T-helper 17 cell (primary cell): Measurements from ENCODE around the gene LRRC1. TPM values are rescaled to one million over a fixed set of nuclear protein-coding genes. Genes with fewer than 3 reads are reported as not detected.

Experiments
- ATAC-seq: fragments of 150-1000 bp; cut with Tn5 transposase; 2 replicates; pipeline ENCODE4 v1.10.0; 2021; ENCODE audit warnings: mild to moderate bottlenecking, moderate library complexity
- DNase-seq, 3 donors: peaks; one replicate each; pipeline versions ENCODE4 v3.0.0 to v3.0.0-alpha.2; 2020 to 2021
- H3K9me3 ChIP-seq: one replicate; pipeline ENCODE4 v1.7.0; 2013; ENCODE audit warnings: low read length, mild to moderate bottlenecking; ENCODE audit not compliant: control insufficient read depth, poor library complexity, severe bottlenecking
- H3K27ac Mint-ChIP-seq: one replicate; pipeline ENCODE4 v1.8.0; 2022; ENCODE audit warnings: mild to moderate bottlenecking, moderate library complexity, mixed read lengths
- H3K27me3 Mint-ChIP-seq: one replicate; pipeline ENCODE4 v1.8.0; 2022; ENCODE audit warnings: mixed read lengths
- H3K36me3 Mint-ChIP-seq: one replicate; pipeline ENCODE4 v1.8.0; 2022; ENCODE audit warnings: low read depth, mixed read lengths
- H3K4me1 Mint-ChIP-seq: one replicate; pipeline ENCODE4 v1.8.0; 2022; ENCODE audit warnings: mild to moderate bottlenecking, mixed read lengths
- H3K4me3 Mint-ChIP-seq: one replicate; pipeline ENCODE4 v1.8.0; 2022; ENCODE audit warnings: mild to moderate bottlenecking, moderate library complexity, mixed read lengths
- total RNA-seq, 4 donors: library from RNA in 2 of 4; stranded (reverse) in 2 of 4; gene quantifications; one replicate each; pipeline ENCODE4 v1.2.3 and lab custom pipeline; 2022 to 2026

The LRRC1 gene
- total RNA-seq, 2 donors from 2014 or later = 2.5 to 4.0 TPM

GRCh38 chr6:53938810-53939209 is 144.0 kb downstream of the LRRC1 start:
- no peak overlapping the region for H3K4me3 Mint-ChIP-seq
- ATAC-seq (no peak), DNase-seq (no peak)
- H3K27ac Mint-ChIP-seq = no peak overlapping the region
- H3K4me1 Mint-ChIP-seq = peaks cover 6% of the 10 kb centered on the region
- H3K27me3 Mint-ChIP-seq = peaks cover 7% of the 10 kb centered on the region
- H3K36me3 Mint-ChIP-seq = peaks cover 3% of the 10 kb centered on the region
- H3K9me3 ChIP-seq = no peaks in the 10 kb centered on the region

DNA sequence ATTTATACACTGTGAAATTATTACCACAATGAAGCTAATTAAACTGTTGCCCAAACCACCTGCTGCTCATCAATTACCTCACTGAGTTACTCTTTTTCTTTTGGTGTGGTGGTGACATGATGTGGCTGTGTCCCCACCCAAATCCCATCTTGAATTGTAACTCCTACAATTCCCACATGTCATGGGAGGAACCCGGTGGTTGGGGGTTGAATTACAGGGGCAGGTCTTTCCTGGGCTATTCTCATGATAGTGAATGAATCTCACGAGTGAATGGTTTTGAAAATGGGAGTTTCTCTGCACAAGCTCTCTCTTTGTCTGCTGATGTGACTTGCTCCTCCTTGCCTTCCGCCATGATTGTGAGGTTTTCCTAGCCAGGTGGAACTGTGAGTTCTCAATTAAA is 145.0 kb downstream of the LRRC1 start:
- Mint-ChIP-seq H3K27ac (no peak overlapping the region), H3K4me3 (no peak overlapping the region), H3K4me1 (peaks cover 6% of the 10 kb centered on the region), H3K27me3 (peaks cover 7% of the 10 kb centered on the region), H3K36me3 (peaks cover 3% of the 10 kb centered on the region)
- ATAC-seq (no peak), DNase-seq (no peak)
- H3K9me3 ChIP-seq = no peaks in the 10 kb centered on the region

DNA sequence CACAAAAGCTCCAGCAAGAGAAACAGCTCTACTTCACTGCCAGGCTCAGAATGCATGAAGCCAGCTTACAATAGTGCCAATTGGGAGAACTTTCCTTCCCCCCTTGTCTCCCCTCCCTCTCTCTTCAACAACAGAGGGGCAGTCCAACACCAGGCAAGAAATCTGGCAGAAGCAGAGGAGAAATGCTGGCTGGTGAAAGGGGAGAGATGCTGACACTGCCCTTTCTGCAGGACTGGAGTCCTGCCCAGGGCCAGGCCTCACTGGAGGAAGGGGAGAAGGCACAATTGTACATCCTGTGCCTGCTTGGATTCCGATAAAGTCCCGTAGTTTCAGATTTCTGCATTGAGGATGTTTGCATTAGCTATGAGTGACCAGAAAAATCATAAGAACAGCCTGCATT is 148.6 kb downstream of the LRRC1 start:
- H3K9me3 ChIP-seq = peaks cover 2% of the 10 kb centered on the region
- Mint-ChIP-seq H3K4me3 (no peak overlapping the region), H3K36me3 (peaks cover 3% of the 10 kb centered on the region), H3K4me1 (no peaks in the 10 kb centered on the region), H3K27me3 (peaks cover 7% of the 10 kb centered on the region), H3K27ac (no peak overlapping the region)
- ATAC-seq (no peak), DNase-seq (no peak)

DNA sequence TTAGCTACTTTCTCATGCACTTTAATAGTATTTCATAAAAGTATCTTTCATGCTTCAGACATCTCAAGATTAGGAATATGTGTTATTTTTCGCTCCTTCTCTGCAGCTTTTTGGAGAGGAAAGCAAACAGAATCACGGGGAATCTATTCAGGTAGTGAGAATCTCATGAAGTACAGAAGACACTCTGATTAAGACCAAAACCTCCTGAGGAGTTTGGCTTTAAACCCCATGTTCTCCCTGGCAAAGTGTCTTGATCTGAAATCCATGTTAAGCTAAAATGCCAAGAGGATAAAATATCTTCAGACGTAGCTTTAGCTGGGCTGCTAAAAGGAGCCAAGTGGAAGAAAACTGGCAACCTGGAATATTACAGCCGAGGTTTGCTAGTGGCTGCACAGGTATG is 149.3 kb downstream of the LRRC1 start:
- H3K27ac Mint-ChIP-seq = no peak overlapping the region
- H3K36me3 Mint-ChIP-seq = peaks cover 3% of the 10 kb centered on the region
- DNase-seq (no peak), ATAC-seq (no peak)
- H3K4me1 Mint-ChIP-seq = no peaks in the 10 kb centered on the region
- H3K27me3 Mint-ChIP-seq = peaks cover 7% of the 10 kb centered on the region
- peaks cover 2% of the 10 kb centered on the region for H3K9me3 ChIP-seq
- H3K4me3 Mint-ChIP-seq = no peak overlapping the region

GRCh38 chr6:53944543-53944942 is 149.7 kb downstream of the LRRC1 start:
- H3K27ac Mint-ChIP-seq = no peak overlapping the region
- no peak overlapping the region for H3K4me3 Mint-ChIP-seq
- no peak for ATAC-seq

GRCh38 chr6:53945765-53946407 is 151.1 kb downstream of the LRRC1 start:
- peaks cover 2% of the 10 kb centered on the region for H3K9me3 ChIP-seq
- Mint-ChIP-seq H3K27me3 (peaks cover 4% of the 10 kb centered on the region), H3K36me3 (peaks cover 3% of the 10 kb centered on the region), H3K27ac (no peak overlapping the region), H3K4me3 (no peak overlapping the region), H3K4me1 (no peaks in the 10 kb centered on the region)
- DNase-seq (no peak), ATAC-seq (no peak)

More at GRCh38 chr6:53944543-53944942, 149.7 kb downstream of the LRRC1 start:
- peaks cover 2% of the 10 kb centered on the region for H3K9me3 ChIP-seq
- Mint-ChIP-seq H3K36me3 (peaks cover 3% of the 10 kb centered on the region), H3K27me3 (peaks cover 7% of the 10 kb centered on the region), H3K4me1 (no peaks in the 10 kb centered on the region)
- DNase-seq = no peak

- no peaks in the 10 kb centered on the region for H3K36me3 Mint-ChIP-seq
- no peaks in the 10 kb centered on the region for H3K4me1 Mint-ChIP-seq
- DNase-seq (no peak), ATAC-seq (no peak)
- H3K27ac Mint-ChIP-seq = no peak overlapping the region
- H3K27me3 Mint-ChIP-seq = no peaks in the 10 kb centered on the region
- no peak overlapping the region for H3K4me3 Mint-ChIP-seq
- H3K9me3 ChIP-seq = peaks cover 2% of the 10 kb centered on the region
Observed at GRCh38 chr6:53947780-53948179, 153.0 kb downstream of the LRRC1 start.

- no peak for ATAC-seq
- Mint-ChIP-seq H3K36me3 (no peaks in the 10 kb centered on the region), H3K4me1 (peaks cover 2% of the 10 kb centered on the region), H3K27ac (no peak overlapping the region), H3K27me3 (peaks cover 6% of the 10 kb centered on the region), H3K4me3 (no peak overlapping the region)
- DNase-seq = no peak
- H3K9me3 ChIP-seq = peaks cover 2% of the 10 kb centered on the region
Observed at GRCh38 chr6:53951383-53951782, 156.6 kb downstream of the LRRC1 start.

GRCh38 chr6:53956068-53956711 is 161.4 kb downstream of the LRRC1 start:
- H3K27me3 Mint-ChIP-seq = peaks cover 36% of the 10 kb centered on the region
- peaks cover 2% of the 10 kb centered on the region for H3K4me1 Mint-ChIP-seq
- no peak overlapping the region for H3K4me3 Mint-ChIP-seq
- no peaks in the 10 kb centered on the region for H3K36me3 Mint-ChIP-seq
- H3K9me3 ChIP-seq = no peaks in the 10 kb centered on the region
- DNase-seq (no peak), ATAC-seq (no peak)
- H3K27ac Mint-ChIP-seq = no peak overlapping the region

GRCh38 chr6:53956804-53957203 is 162.0 kb downstream of the LRRC1 start:
- no peak for ATAC-seq
- H3K27ac Mint-ChIP-seq = no peak overlapping the region
- no peak for DNase-seq
- H3K9me3 ChIP-seq = no peaks in the 10 kb centered on the region
- no peaks in the 10 kb centered on the region for H3K36me3 Mint-ChIP-seq
- no peak overlapping the region for H3K4me3 Mint-ChIP-seq
- peaks cover 2% of the 10 kb centered on the region for H3K4me1 Mint-ChIP-seq
- H3K27me3 Mint-ChIP-seq = peaks cover 36% of the 10 kb centered on the region

- peaks cover 47% of the 10 kb centered on the region for H3K27me3 Mint-ChIP-seq
- DNase-seq (no peak), ATAC-seq (no peak)
- no peak overlapping the region for H3K27ac Mint-ChIP-seq
- peaks cover 2% of the 10 kb centered on the region for H3K4me1 Mint-ChIP-seq
- H3K9me3 ChIP-seq = no peaks in the 10 kb centered on the region
- H3K36me3 Mint-ChIP-seq = no peaks in the 10 kb centered on the region
- H3K4me3 Mint-ChIP-seq = no peak overlapping the region
Observed at GRCh38 chr6:53959717-53960116, 164.9 kb downstream of the LRRC1 start.

- H3K36me3 Mint-ChIP-seq = no peaks in the 10 kb centered on the region
- H3K27ac Mint-ChIP-seq = no peak overlapping the region
- DNase-seq (no peak), ATAC-seq (no peak)
- peaks cover 47% of the 10 kb centered on the region for H3K27me3 Mint-ChIP-seq
- no peaks in the 10 kb centered on the region for H3K4me1 Mint-ChIP-seq
- H3K9me3 ChIP-seq = no peaks in the 10 kb centered on the region
- no peak overlapping the region for H3K4me3 Mint-ChIP-seq
Observed at GRCh38 chr6:53960311-53960710, 165.5 kb downstream of the LRRC1 start.

- H3K27me3 Mint-ChIP-seq = peaks cover 43% of the 10 kb centered on the region
- H3K4me3 Mint-ChIP-seq = no peak overlapping the region
- H3K27ac Mint-ChIP-seq = no peak overlapping the region
- DNase-seq (no peak), ATAC-seq (no peak)
- no peaks in the 10 kb centered on the region for H3K36me3 Mint-ChIP-seq
- no peaks in the 10 kb centered on the region for H3K9me3 ChIP-seq
- no peaks in the 10 kb centered on the region for H3K4me1 Mint-ChIP-seq
Observed at GRCh38 chr6:53961679-53962370, 167.0 kb downstream of the LRRC1 start.
